DND-41 (cell line): Measurements from ENCODE around the gene FOXP1.
A peak's percentile ranks its signal among the peaks of the same experiment; 100 is the strongest.

Source experiments
- CTCF ChIP-seq: IDR thresholded peaks from 2 replicates; pipeline ENCODE4 v1.5.1; 2012; ENCODE audit warnings: borderline replicate concordance, low read length, moderate library complexity, mild to moderate bottlenecking; ENCODE audit not compliant: poor library complexity, severe bottlenecking; ENCODE audit errors: extremely low read depth
- EZH2 ChIP-seq: IDR thresholded peaks from 3 replicates; pipeline ENCODE4 v1.6.1; 2012; ENCODE audit warnings: borderline replicate concordance, low read depth, mild to moderate bottlenecking, moderate library complexity, low read length, inconsistent platforms; ENCODE audit not compliant: severe bottlenecking

- TF ChIP-seq EZH2 (no peak), CTCF (peak; percentile 65)
Measured at GRCh38 chr3:71512000-71512399, 71.5 kb downstream of the FOXP1 start.
